Germinal center (tissue), 1 donor: ENCODE results near the gene PIKFYVE.
"Not testable (repeated sequence)": the region's sequence is repeated elsewhere in the genome, so short reads cannot be mapped to it uniquely, and the experiment has no call there.

Source experiments
- DNase-seq: peaks from one replicate; pipeline ENCODE4 v3.0.0; 2012; ENCODE audit warnings: mixed read lengths, low spot score

PIKFYVE gene

DNA sequence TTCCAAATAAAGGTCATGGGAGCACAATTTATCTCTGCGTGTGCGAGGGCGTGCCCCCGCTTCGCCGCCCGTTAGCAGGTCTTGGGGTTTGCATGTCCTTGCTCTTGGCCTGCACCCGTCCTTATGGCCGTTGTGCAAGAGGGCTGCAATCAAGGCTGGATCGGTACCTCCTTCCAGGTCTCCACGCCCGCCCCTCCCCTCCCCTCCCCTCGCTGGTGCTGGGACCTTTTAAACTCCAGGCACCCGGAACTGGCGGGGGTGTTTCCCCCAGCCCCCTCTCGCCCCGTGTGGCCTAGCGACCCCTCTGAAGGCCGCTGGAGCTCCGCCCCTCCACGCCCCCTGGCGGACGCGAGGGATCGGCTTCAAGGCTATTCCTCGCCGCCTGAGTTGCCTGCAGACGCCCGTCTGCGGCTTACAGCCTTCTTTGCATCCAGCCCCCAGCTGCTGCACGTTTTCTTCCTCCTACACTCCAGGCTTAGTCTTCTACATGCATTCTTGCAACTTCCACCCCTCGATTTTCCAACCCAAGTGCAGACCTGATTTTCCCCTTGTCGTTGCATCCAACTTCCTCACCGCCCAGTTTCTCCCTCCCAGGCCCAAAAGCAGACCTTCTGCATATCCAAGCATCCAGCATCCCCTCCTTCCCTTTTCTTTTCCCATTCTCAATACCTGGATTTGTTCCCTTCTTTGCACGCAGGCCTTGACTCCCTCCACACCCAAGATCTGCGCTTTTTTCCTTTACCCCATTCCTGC is 11.8 kb upstream of the PIKFYVE start:
- DNase-seq = peak; percentile 90

DNA sequence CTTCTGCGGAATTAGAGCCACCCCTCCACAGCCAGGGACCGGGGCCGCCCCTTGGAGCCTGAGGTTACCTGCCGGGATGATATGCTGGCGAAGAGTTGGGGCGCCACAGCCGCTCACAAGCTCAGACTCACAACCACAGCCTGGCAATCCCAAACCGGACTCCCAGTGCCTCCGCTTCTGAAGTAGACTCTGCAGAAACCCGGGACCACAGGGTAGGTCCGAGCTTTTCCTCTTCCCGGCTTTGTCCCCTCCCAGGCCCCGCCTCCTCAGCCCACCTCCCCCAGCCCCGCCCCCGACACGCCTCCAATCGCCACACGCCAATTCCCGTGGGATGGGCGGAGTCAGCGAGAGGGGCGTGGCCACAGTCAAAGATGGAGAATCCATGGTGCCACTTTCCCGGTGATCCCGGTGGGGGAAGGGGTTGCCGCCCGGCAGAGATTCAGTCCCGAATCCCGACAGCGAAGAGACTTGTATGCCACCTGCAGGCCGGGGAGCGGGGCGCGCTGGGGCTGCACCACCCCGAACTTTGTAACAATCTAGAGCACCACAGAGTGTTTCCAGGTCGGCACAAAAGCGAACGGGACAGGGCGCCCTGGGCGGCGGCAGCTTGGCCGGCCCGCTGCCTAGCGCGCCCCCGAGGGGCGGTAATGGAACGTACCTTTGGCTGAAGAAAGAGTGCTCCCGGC is 11.0 kb upstream of the PIKFYVE start, which contains the start of gene IDH1:
Gene IDH1, minus strand, starts transcription at position 201 of the 686 bp plus-strand sequence. CDS start 3,520 bp downstream, outside the sequence.
- peak; percentile 95 for DNase-seq

DNA sequence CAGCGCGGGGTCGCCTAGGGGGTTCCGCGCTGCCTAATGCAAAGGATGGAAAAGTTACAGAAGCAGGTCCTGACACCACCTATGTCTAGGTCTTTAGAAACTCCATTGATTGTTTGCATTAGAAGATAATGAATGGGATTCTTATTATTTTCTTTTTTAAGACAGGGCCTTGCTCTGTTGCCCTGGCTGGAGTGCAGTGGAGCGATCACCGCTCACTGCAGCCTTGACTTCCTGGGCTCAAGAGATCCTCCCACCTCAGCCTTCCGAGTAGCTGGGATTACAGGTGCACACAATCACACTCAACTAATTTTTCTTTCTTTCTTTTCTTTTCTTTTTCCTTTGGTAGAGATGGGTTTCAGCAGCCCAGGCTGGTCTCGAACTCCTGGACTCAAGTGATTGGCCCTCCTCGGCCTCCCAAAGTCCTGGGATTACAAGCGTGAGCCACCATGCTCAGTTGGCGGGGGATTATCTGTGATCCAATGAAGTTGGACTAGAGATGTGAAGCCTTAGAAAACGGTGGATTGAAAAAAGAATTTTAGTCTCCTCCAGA is 10.4 kb upstream of the PIKFYVE start:
- DNase-seq = no peak

DNA sequence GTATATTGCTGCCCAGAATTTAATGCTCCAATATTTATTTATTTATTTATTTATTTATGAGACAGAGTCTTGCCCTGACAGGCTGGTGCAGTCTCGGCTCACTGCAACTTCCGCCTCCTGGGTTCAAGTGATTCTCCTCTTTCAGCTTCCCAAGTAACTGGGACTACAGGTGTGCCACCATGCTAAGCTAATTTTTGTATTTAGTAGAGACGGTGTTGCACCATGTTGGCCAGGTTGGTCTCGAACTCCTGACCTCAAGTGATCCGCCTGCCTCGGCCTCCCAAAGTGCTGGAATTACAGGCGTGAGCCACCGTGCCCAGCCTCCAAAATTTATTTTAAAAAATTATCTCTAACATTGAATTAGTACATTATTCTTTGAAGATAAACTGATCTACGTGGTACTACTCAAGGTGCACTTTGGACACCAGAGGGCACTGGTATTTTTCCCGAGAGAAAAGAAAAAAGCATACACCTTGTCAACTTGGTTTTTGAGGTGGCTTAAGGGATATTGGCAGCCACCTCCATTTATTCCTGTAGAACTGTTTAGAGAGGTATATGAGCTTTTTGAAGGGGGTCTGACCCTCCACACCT is 9.8 kb upstream of the PIKFYVE start:
- peak; percentile 13 for DNase-seq

DNA sequence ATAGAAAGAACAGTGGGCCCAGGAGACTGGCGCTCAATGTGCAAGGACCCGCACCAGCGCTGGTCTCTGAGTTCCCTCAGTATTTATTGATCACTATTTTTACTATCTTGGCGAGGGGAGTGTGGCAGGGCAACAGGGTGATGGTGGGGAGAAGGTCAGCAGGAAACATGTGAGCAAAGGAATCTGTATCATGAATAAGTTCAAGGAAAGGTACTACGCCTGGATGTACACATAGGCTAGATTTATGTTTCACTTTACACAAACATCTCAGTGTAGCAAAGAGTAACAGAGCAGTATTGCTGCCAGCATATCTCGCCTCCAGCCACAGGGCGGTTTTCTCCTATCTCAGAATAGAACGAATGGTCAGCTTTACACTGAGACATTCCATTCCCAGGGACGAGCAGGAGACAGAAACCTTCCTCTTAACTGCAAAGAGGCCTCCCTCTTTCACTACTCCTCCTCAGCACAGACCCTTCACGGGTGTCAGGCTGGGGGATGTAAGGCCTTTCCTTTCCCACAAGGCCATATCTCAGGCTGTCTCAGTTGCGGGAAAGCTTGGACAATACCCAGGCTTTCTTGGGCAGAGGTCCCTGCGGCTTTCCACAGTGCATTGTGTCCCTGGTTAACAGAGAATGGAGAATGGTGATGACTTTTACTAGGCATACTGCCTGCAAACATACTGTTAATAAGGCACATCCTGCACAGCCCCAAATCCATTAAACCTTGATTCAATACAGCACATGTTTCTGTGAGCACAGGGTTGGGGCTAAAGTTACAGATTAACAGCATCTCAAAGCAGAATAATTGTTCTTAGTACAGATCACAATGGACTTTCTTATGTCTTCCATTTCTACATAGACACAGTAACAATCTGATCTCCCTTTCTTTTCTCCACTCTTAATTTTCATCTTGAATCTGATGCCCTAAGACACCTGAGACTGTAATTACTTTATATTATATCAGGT is 8.9 kb upstream of the PIKFYVE start:
- not testable (repeated sequence) for DNase-seq

DNA sequence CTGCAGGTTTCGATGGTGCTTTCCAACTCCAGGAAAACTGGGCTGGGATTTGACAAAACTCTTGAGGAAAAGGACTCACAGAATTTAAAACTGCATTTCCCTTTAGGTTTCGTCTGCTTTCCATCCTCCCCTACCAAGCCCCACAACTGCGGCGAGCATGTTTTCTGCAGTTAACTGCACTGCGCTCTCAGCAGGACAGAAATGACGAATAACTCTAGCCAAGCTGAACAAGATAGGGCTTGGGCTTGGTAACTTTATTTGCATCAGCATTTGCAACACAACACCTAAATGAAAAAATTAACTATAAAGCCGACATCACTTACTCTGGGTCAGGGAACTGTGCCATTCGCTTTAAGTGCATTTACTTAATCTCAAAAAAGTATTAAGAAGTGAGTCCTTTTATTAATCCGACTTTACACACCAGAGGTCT is 669 bp upstream of the PIKFYVE start:
- DNase-seq = peak; percentile 81

DNA sequence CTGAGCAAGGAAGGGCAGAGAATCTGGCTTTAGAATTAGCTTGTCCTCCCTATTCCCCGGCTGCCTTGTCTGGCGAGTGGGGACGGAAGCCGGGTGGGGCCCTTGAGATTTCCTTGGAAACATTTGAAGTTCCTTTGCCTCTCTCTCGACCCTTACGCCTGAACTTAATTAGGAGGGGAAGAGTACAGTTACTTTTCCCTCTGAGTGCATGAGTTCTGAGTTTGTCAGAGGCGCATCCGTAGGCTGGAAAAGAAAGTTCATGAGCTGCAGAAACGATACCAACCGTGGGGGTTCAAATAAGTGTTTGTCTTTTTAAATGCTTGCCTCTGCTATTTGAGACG is 468 bp downstream of the PIKFYVE start:
- DNase-seq = no peak

DNA sequence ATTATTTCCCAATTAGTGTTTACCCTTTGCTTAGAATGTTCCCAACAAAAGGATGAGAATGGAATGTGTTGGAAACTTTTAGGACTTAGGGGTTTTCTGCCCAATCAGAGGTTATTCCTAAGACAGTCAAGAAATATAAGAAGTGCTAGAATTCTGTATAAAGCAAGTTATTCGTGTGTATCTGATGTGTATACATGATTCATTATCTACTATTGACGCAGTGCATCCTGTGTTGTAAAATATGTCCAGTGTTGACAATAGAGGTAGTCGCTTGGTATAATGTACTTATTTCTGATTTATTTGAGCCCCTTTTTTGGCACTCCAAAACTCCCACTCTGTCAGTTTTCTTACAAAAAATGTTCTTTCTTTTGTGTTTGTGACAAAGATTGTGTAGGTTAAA is 881 bp downstream of the PIKFYVE start:
- DNase-seq = no peak

DNA sequence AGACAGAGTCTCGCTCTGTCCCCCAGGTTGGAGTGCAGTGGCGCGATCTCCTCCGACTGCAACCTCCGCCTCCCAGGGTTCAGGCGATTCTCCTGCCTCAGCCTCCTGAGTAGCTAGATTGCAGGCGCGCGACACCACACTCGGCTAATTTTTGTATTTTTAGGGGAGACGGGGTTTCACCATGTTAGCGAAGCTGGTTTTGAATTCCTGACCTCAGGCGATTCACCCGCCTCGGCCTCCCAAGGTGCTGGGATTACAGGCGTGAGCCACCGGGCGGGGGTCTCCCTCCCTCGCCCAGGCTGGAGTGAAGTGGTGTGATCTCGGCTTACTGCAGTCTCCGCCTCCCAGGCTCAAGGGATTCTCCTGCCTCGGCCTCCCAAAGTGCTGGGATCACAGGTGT is 1.5 kb downstream of the PIKFYVE start:
- DNase-seq = not testable (repeated sequence)

DNA sequence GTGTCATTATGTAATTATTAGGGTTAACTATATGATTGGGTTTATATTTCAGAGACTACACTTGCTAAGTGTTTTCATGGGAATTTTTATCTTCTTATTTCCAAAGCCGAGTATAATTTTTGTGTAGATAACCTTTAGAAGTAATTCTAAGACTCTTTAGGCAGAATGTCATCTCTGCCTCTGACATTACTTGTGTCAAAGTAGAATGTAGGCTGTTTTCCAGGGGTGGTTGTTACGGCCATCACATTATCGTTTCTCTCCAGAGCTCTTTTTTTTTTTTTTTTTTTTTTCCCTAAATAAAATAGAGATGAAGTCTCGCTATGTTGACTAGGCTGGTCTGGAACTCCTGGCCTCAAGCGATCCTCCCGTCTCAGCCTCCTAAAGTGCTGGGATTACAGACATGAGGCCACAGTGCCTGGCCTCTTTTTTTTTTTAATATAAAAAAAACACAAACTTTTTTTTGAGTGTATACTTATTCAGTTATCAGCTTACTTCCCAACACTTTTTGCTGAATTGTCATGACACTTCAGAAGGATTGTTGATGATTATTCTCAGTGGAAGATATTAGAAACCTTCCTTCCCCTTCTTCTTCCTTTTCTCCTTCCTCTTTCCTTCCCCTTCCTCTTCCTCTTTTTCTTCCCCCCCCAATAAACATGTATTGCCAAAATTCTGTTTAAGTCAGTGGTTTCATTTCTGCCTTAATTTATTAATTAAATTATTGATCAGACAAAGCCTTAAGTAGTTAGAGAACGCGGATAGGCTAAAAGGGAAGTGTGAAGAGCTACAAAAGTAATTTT is 2.3 kb downstream of the PIKFYVE start:
- no peak for DNase-seq

DNA sequence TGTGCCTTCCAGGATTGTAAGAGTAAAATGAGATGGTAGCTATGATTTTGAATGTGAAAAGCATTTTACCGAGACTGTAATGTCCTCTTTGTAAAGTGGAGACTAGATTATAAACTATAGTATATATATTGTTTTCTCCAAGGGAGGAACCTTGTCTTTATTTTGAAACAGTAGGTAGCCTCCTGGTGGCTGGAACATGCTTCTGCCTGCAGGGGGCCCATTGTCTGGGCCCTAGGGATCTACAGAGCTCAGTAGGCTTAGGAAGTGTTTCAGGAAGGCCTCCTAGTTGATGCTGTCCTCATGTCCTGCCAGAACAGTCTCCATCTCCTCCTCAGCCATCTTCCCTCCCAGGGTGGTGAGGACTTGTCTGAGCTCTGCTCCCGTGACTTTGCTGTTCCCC is 3.0 kb downstream of the PIKFYVE start:
- no peak for DNase-seq

DNA sequence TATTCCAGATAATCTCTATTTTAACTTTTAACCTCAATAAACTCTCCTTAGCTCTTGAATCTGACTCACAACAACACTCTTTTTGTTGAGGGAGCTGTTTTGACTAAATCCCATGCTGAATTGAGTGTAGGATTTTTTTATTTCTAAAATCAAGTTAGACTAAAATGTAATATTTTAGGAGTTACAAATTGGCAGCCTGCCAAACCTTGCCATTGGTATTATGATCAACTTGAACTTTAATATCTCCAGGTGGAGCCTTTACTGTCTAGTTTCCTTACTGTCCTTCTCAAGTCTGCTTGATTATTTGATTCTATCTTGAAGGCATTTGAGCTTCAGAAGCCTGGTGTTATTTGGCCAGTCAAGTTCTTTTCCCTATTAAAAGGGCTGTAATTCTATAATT is 8.7 kb downstream of the PIKFYVE start:
- no peak for DNase-seq

DNA sequence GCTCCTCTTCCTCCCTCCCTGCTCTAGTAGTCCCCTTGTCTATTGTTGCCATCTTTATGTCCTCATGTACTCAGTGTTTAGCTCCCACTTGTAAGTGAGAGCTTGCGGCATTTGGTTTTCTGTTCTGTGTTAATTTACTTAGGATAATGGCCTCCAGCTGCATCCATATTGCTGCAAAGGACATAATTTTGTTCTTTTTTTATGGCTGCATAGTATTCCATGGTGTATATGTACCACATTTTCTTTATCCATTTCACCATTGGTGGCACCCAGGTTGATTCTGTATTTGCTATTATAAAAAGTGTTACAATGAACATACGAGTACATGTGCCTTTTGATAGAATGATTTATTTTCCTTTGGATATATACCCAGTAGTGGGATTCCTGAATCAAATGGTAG is 12.5 kb downstream of the PIKFYVE start:
- no peak for DNase-seq

DNA sequence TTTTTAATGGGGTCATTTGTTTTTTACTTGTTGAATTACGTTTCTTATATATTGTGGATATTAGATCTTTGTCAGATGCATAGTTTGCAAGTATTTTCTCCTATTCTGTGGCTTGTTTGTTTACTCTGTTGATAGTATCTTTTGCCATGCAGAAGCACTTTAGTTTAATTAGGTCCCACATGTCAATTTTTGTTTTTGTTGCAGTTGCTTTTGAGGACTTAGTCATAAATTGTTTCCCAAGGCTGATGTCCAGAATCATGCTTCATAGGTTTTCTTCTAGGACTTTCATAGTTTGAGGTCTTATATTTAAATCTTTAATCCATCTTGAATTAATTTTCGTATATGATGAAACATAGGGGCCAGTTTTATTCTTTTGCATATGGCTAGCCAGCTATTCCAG is 13.2 kb downstream of the PIKFYVE start:
- no peak for DNase-seq

DNA sequence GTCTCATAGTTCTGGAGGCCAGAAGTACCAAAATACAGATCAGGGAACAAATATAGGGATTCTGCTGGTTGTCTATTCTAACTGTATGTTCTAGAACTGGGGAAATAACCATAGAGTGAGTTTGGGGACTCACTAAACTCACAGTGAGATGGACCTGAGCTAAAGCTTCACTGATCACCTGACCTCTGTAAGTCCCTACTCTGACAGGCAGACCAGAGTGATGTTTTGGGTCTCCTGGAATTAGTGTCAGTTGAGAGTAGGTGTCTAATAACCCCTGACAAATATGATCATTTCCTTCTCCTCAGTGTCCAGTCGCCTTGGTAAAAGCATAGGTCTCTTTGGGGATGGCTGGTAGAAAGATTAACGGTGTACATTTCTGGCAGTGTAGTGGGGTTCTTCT is 14.2 kb downstream of the PIKFYVE start:
- DNase-seq = no peak

DNA sequence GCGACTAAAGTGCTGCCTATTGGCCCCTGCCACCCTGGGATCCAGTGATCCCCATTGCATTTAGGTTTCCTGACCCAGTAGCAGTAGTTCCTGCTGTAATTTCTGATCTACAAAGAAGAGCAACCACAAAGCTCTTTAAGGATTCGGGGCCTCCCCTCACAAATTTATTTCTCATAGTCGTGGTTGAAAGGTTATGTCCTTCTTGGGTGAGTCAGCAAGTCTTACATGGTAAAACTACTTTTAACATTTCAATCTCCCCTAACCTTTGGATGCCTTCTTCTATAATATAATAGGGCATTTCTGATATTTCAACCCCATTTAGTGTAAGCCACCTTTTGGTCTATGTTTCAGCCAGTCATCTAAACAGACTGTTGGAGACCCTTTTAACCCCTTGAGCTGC is 14.9 kb downstream of the PIKFYVE start:
- no peak for DNase-seq

DNA sequence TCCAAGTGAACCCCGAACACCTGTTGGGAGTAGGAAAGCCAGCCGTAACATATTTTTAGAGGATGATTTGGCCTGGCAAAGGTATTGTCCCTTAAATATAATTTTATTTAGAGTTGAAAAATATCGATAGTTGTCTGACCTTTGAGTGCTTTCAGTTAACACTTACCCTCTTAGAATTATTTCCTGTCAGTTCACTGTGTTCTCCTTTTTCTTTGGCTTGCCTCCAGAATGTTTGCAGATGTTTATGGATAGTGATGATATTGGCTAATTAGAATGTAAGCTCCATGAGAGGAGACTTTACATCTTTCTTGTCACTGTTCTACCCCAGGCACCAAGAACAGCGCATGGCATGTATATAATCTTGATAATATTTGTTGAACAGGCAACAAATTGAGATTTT is 19.8 kb downstream of the PIKFYVE start:
- no peak for DNase-seq

DNA sequence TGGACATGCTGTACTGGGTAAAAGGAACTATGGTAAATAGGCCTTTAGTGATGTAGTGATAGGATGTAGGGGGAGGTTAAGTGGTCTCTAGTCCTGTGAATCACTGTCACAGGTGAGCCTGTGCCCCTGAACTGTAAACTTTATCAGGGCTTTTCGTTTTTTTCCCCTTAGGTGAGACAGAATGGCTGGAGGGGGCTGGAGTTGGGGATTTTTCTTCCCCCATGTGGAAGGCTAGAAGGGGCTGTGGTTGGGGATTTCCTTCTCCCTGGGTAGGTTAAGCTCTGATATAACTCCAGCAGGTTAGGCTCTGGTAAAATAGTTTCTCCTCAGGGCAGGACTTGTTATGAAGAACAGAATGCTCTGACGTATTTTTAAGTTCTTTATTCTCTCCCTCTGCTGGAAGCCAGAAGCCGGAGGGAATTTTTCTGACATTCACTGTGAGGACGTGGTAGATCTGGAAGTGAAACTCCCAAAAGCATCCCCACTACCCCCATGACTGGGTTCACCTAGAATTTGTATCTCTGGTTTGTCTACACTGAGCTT is 28.5 kb downstream of the PIKFYVE start:
- DNase-seq = no peak

DNA sequence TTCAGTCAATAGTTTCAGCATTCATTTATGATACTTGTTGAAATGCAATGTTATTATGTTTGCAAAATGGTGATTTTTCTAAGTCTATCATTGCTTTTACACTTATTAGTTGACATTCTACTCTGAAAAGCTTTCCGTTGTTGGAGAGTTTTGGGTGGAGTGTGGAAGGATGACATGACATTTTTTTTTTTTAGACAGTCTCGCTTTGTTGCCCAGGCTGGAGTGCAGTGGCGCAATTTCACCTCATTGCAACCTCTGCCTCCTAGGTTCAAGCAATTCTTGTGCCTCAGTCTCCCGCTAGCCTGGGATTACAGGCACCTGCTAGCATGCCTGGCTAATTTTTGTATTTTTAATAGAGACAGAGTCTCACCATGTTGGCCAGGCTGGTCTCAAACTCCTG is 29.8 kb downstream of the PIKFYVE start:
- no peak for DNase-seq

DNA sequence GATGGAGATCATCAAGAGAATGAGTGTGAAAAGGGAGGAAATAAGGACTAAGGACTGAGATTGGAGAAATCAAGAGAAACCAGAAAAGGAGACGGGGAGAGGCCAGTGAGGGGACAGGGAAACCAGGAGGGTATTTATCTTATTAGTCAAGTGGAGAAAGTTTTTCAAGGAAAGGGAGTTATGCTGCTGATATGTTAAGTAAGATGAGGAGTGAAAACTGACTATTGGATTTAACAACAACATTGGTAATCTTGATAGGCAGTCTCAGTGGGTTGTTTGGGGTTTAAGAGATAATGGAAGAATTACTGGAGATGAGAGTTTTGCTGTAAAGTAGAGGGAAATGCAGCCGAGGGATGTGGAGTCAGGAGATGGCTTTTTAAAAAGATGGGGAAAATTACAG is 30.6 kb downstream of the PIKFYVE start:
- no peak for DNase-seq

DNA sequence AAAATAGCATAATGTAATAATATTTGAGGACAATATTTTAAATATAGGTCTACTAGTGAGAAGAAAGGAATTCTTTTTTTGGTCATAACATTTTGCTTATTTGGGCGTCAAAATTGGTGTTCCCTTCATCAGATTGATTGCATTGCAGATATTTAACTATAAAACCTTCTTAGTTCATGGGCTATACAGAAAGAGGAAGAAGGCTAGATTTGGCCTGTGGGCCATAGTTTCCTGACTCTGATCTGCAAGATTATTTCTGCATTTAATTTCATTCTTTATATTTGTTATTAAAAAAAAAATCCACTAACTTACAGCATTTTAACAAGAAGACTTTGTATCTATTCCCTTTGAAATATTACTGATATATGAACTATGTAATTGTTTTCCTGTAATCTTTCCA is 31.9 kb downstream of the PIKFYVE start:
- DNase-seq = no peak
